Neural cell (in vitro differentiated cells): ENCODE data around the gene TCEAL7. TPM values are rescaled to one million over a fixed set of nuclear protein-coding genes. Genes with fewer than 3 reads are reported as not detected.

Experiments
- H2AFZ ChIP-seq: fragments of 200-600, 300-800 bp; sonication (generic), shearing (Covaris generic); 2 replicates; pipeline ENCODE4 v1.6.0; 2014; ENCODE audit warnings: low read depth, mild to moderate bottlenecking, antibody characterized with exemption, low read length, moderate library complexity
- H3F3A ChIP-seq: fragments of 200-600 bp; shearing (Covaris generic); 2 replicates; pipeline ENCODE4 v1.6.1; 2016; ENCODE audit warnings: mild to moderate bottlenecking, moderate library complexity, mixed read lengths, antibody characterized with exemption, low read length; ENCODE audit not compliant: insufficient read depth, poor library complexity, severe bottlenecking
- H3K27ac ChIP-seq: fragments of 200-600, 300-800 bp; sonication (generic), shearing (Covaris generic); 2 replicates; pipeline ENCODE4 v1.5.1; 2014; ENCODE audit warnings: mild to moderate bottlenecking, low read length, moderate library complexity
- H3K27me3 ChIP-seq: fragments of 300-800, 200-600 bp; sonication (generic), shearing (Covaris generic); 2 replicates; pipeline ENCODE4 v1.6.0; 2014; ENCODE audit warnings: mild to moderate bottlenecking, low read depth, low read length, moderate library complexity; ENCODE audit not compliant: insufficient read depth
- H3K36me3 ChIP-seq: fragments of 300-800, 200-600 bp; sonication (generic), shearing (Covaris generic); 2 replicates; pipeline ENCODE4 v1.5.1; 2014; ENCODE audit warnings: mild to moderate bottlenecking, antibody characterized with exemption, low read length, moderate library complexity; ENCODE audit not compliant: insufficient read depth
- H3K4me2 ChIP-seq: fragments of 300-800, 200-600 bp; sonication (generic), shearing (Covaris generic); 2 replicates; pipeline ENCODE4 v1.6.0; 2014; ENCODE audit warnings: mild to moderate bottlenecking, low read length
- H3K4me3 ChIP-seq: fragments of 300-800, 200-600 bp; sonication (generic), shearing (Covaris generic); 2 replicates; pipeline ENCODE4 v1.5.1; 2014; ENCODE audit warnings: mild to moderate bottlenecking, low read length, moderate library complexity
- H3K79me2 ChIP-seq: fragments of 200-600 bp; shearing (Covaris generic); replicated peaks from 2 replicates; pipeline ENCODE4 v1.6.0; 2014; ENCODE audit warnings: mild to moderate bottlenecking, low read length, moderate library complexity; ENCODE audit not compliant: insufficient read depth
- H3K9ac ChIP-seq: fragments of 300-800, 200-600 bp; sonication (generic), shearing (Covaris generic); 2 replicates; pipeline ENCODE4 v1.6.1; 2016; ENCODE audit warnings: mild to moderate bottlenecking, low read length, mixed read lengths
- H3K9me2 ChIP-seq: fragments of 200-600 bp; shearing (Covaris generic); 2 replicates; pipeline ENCODE4 v1.6.1; 2016; ENCODE audit warnings: mild to moderate bottlenecking, low read length, mixed read lengths; ENCODE audit not compliant: insufficient read depth
- H3K9me3 ChIP-seq: fragments of 200-600, 300-800 bp; sonication (generic), shearing (Covaris generic); 2 replicates; pipeline ENCODE4 v1.6.1; 2016; ENCODE audit warnings: mild to moderate bottlenecking, mixed run types, low read length, moderate library complexity, mixed read lengths
- H4K20me1 ChIP-seq: fragments of 200-600 bp; shearing (Covaris generic); 2 replicates; pipeline ENCODE4 v1.6.1; 2016; ENCODE audit warnings: mild to moderate bottlenecking, mixed run types; ENCODE audit not compliant: insufficient read depth
- EP300 ChIP-seq: fragments of 450-650 bp; conservative IDR thresholded peaks from 2 replicates; pipeline ENCODE4 v1.6.1; 2014; ENCODE audit warnings: antibody characterized with exemption, mild to moderate bottlenecking, moderate library complexity; ENCODE audit not compliant: poor library complexity, severe bottlenecking
- EZH2 ChIP-seq: fragments of 200-600, 300-800 bp; shearing (Covaris generic), sonication (generic); IDR thresholded peaks from 2 replicates; pipeline ENCODE4 v1.6.1; 2014; ENCODE audit warnings: antibody characterized with exemption, low read length, borderline replicate concordance, mild to moderate bottlenecking; ENCODE audit not compliant: insufficient read depth, poor library complexity, severe bottlenecking
- MXI1 ChIP-seq: fragments of 450-650 bp; conservative IDR thresholded peaks from 2 replicates; pipeline ENCODE4 v1.6.1; 2014; ENCODE audit warnings: antibody characterized with exemption, mild to moderate bottlenecking; ENCODE audit not compliant: poor library complexity, severe bottlenecking
- POLR2AphosphoS5 ChIP-seq: IDR thresholded peaks from 2 replicates; pipeline ENCODE4 v1.6.1; 2012
- RAD21 ChIP-seq: fragments of 450-650 bp; conservative IDR thresholded peaks from 2 replicates; pipeline ENCODE4 v1.6.1; 2014; ENCODE audit warnings: antibody characterized with exemption, mild to moderate bottlenecking, moderate library complexity
- SMC3 ChIP-seq: fragments of 450-650 bp; conservative IDR thresholded peaks from 2 replicates; pipeline ENCODE4 v1.6.1; 2014; ENCODE audit warnings: antibody characterized with exemption, mild to moderate bottlenecking, moderate library complexity; ENCODE audit not compliant: poor library complexity
- TAF1 ChIP-seq: IDR thresholded peaks from 2 replicates; pipeline ENCODE4 v1.6.1; 2012; ENCODE audit warnings: low read depth
- polyA plus RNA-seq: library from polyadenylated mRNA; depleted of rRNA; stranded (reverse); fragments of >200 nt; gene quantifications from 2 replicates; pipeline ENCODE4 v1.2.3, GENCODE V29; 2014
- TF ChIP-seq, protein P1 (sequence below): IDR thresholded peaks from 2 replicates; pipeline ENCODE4 v1.6.1; 2012; ENCODE audit warnings: borderline replicate concordance
- TF ChIP-seq, protein P2 (sequence below): fragments of 450-650 bp; IDR thresholded peaks from 2 replicates; pipeline ENCODE4 v1.5.1; 2014; ENCODE audit warnings: antibody characterized with exemption, mild to moderate bottlenecking, moderate library complexity; ENCODE audit not compliant: poor library complexity, severe bottlenecking

The TCEAL7 gene
- polyA plus RNA-seq, 1 donor from 2014 or later: 203 TPM

DNA sequence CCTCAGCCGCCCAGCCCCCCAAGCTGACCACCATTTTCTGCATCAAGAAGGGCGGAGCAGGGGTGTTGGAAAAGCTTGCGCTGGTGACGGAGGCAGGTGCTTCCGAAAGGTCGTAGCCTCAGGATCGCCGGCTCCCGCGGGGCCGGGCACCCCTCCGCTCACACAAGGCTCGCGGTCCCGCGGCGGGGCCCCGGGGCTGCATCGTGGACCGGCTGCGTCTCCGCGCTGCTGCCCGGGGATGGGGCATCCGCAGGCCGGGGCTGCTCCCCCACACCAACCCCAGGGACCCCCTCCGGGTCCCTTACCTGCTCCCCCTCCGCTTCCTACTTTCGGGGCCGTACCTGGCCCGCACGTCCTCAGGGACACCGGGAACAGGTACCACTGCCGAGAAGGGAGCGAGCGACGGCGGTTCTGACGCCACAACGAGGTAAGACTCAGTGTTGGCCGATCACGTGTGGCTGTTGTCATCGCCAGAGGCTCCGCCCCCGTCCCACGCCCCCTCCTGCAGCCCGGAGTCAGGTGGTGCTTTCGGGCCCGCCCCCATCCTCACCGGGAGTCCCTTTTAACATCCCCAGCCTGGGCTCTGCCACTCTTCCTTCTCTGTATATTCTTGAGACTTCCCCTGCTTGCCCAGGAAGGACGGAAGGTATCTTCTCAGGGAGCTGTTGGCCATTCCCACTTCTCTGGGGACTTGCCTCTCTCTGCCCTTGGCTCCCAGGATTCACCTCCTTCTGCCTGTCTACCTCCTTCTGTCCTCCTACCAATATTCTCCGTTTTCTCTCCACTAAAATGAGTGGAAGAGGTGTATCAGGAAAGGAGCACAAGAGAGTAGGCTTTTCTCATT, 19.3 kb upstream of the TCEAL7 start, which contains the start of gene BEX2:
TSS of gene BEX2 (minus strand) at position 436 of the 844 bp plus-strand sequence. CDS start 1,014 bp downstream, outside the sequence.
- peaks cover 3% of the 10 kb centered on the region for H3K79me2 ChIP-seq
- TF ChIP-seq MXI1 (peak; percentile 50), EP300 (no peak), TAF1 (peak; percentile 91), POLR2AphosphoS5 (peak; percentile 99)
- TF ChIP-seq, protein P1, sequence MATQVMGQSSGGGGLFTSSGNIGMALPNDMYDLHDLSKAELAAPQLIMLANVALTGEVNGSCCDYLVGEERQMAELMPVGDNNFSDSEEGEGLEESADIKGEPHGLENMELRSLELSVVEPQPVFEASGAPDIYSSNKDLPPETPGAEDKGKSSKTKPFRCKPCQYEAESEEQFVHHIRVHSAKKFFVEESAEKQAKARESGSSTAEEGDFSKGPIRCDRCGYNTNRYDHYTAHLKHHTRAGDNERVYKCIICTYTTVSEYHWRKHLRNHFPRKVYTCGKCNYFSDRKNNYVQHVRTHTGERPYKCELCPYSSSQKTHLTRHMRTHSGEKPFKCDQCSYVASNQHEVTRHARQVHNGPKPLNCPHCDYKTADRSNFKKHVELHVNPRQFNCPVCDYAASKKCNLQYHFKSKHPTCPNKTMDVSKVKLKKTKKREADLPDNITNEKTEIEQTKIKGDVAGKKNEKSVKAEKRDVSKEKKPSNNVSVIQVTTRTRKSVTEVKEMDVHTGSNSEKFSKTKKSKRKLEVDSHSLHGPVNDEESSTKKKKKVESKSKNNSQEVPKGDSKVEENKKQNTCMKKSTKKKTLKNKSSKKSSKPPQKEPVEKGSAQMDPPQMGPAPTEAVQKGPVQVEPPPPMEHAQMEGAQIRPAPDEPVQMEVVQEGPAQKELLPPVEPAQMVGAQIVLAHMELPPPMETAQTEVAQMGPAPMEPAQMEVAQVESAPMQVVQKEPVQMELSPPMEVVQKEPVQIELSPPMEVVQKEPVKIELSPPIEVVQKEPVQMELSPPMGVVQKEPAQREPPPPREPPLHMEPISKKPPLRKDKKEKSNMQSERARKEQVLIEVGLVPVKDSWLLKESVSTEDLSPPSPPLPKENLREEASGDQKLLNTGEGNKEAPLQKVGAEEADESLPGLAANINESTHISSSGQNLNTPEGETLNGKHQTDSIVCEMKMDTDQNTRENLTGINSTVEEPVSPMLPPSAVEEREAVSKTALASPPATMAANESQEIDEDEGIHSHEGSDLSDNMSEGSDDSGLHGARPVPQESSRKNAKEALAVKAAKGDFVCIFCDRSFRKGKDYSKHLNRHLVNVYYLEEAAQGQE: peak; percentile 88
- no peaks in the 10 kb centered on the region for H3K9me3 ChIP-seq
- H4K20me1 ChIP-seq: no peaks in the 10 kb centered on the region
- peak within 1 kb of the TSS; percentile 85 for H3K4me3 ChIP-seq
- H3K4me2 ChIP-seq: peak within 1 kb of the TSS; percentile 76
- H3K9ac ChIP-seq: peak within 1 kb of the TSS; percentile 93
- peak within 1 kb of the TSS; percentile 80 for H3K27ac ChIP-seq
- H2AFZ ChIP-seq: peak within 1 kb of the TSS; percentile 33
- H3F3A ChIP-seq: no peaks in the 10 kb centered on the region
- no peaks in the 10 kb centered on the region for H3K27me3 ChIP-seq
- H3K9me2 ChIP-seq: no peaks in the 10 kb centered on the region
- no peaks in the 10 kb centered on the region for H3K36me3 ChIP-seq

DNA sequence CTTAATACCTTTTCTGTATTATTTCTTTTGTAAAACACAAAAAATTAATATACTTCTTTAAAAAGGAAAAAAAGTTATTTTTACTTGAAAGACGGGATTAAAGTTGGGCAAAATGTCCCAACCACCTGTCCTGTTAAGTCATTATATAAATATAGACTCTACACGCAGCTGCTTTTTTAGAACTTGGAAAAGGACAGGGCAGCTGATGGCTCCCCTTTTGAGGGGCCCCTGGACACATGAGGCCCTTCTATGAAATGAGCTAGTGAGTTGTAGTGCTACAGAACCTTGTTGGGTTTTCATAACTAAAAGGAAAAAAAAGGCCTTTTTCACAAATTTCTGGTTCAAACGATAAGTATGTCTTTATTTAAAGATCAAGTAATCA, 18.6 kb upstream of the TCEAL7 start:
- no peak overlapping the region for H3K4me2 ChIP-seq
- H3K9me3 ChIP-seq: no peaks in the 10 kb centered on the region
- H3K79me2 ChIP-seq: peaks cover 3% of the 10 kb centered on the region
- no peaks in the 10 kb centered on the region for H3K36me3 ChIP-seq
- H3K4me3 ChIP-seq: peak overlapping the region; percentile 85
- H2AFZ ChIP-seq: no peak overlapping the region
- H3K9me2 ChIP-seq: no peaks in the 10 kb centered on the region
- H3F3A ChIP-seq: no peaks in the 10 kb centered on the region
- TF ChIP-seq, protein P1: no peak
- TF ChIP-seq SMC3: no peak
- TF ChIP-seq, protein P2, sequence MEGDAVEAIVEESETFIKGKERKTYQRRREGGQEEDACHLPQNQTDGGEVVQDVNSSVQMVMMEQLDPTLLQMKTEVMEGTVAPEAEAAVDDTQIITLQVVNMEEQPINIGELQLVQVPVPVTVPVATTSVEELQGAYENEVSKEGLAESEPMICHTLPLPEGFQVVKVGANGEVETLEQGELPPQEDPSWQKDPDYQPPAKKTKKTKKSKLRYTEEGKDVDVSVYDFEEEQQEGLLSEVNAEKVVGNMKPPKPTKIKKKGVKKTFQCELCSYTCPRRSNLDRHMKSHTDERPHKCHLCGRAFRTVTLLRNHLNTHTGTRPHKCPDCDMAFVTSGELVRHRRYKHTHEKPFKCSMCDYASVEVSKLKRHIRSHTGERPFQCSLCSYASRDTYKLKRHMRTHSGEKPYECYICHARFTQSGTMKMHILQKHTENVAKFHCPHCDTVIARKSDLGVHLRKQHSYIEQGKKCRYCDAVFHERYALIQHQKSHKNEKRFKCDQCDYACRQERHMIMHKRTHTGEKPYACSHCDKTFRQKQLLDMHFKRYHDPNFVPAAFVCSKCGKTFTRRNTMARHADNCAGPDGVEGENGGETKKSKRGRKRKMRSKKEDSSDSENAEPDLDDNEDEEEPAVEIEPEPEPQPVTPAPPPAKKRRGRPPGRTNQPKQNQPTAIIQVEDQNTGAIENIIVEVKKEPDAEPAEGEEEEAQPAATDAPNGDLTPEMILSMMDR: no peak
- no peak for TF ChIP-seq MXI1
- no peak for TF ChIP-seq RAD21
- TF ChIP-seq EZH2: no peak
- no peak for TF ChIP-seq POLR2AphosphoS5
- no peak for TF ChIP-seq TAF1
- TF ChIP-seq EP300: no peak
- H3K27me3 ChIP-seq: no peaks in the 10 kb centered on the region
- peak overlapping the region; percentile 93 for H3K9ac ChIP-seq
- H4K20me1 ChIP-seq: no peaks in the 10 kb centered on the region
- peak overlapping the region; percentile 65 for H3K27ac ChIP-seq
